GM18951 (cell line): ENCODE measurements around the gene RNF144A.

Source experiments
- POLR2A ChIP-seq: IDR thresholded peaks from 4 replicates; pipeline ENCODE4 v1.6.1; 2011; ENCODE audit warnings: mild to moderate bottlenecking; ENCODE audit not compliant: insufficient read length, insufficient read depth; ENCODE audit errors: extremely low read depth
- in situ Hi-C: fragments of 300-500 bp; cut with MboI; formaldehyde crosslinking; loops from one replicate; pipeline ENCODE4 v1.12.0; 2022; ENCODE audit warnings: low sequenced_read_pairs, mixed read lengths, inconsistent platforms; ENCODE audit not compliant: unreplicated experiment

Gene RNF144A

DNA sequence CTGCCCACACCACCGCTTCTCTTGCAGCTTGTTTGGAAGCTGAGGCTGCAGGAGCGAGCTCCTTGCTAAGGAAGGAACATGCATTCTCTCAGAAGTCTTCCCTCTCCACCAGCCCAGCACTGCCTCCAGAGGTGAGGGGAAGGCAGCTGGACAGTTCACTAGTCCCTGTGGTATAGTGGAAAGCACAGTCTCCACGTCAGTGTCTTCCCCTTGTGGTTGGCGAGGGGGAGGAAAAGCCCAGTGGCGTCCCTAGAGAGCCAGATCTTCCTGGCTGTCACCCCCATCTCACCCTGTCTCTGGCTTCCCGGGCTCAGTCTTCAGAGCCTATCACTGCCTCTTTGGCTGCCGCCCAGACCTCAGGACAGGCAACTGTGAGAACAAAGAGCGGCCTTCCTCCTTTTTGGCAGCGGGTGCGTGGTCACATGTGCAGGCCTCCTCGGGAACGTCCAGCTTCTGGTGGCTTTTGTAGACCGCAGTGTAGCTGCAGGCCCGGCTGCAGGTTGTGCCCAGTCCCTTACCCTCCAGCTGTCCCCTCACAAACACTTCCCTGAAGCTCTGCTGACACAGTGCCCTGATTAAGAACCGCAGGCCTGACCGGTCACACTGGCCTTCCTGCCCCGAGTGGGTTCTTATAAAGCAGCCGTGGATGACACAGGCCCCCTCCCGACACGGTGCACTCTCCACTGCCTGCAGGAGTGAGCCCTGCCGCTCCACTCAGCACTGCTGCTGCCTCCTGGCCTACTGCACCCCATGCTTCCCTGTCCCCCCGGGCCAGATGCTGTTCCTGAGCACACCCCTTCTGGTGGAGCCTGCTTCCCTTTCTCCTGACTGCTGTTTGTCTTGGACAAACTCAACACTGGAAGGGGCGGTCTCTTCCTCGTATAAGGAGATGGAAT, 90.9 kb downstream of the RNF144A start:
- in situ Hi-C loops: no loop called here

DNA sequence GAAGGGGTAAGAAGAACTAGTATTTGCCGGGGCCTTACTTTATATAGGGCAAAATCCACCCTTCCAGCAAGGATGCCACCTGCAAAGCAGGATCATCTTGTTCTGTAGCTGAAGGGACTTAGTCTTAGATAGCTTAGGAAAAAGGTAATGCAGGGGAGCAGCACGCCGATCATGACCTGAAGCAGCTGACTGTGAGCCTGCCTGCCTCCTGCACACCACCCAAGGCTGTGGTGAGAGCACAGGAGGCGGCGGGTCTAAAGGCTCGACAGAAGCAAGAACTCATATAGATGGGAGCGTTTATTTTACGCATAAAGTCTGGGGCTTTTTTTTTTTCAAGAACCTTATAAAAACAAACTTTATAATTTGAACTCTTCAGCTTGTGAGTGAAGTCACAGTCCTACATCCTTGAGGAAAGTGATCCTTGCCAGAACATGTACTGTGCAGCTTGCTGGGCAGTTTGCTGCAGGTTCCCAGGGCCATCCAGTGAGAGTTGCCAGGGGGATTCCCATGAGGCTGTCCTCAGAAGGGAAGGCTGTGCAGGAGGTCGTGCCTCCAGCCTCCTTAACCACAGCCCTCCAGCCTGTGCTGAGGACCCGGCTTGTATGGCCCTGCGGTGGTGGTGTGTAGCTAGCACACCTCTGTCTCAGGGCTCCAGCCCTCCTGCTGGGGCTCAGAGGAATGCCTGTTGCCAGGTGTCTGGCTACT, 92.1 kb downstream of the RNF144A start:
- no peak for TF ChIP-seq POLR2A
- in situ Hi-C loops: no loop called here

More for the DNA sequence above, 90.9 kb downstream of the RNF144A start:
- no peak for TF ChIP-seq POLR2A

DNA sequence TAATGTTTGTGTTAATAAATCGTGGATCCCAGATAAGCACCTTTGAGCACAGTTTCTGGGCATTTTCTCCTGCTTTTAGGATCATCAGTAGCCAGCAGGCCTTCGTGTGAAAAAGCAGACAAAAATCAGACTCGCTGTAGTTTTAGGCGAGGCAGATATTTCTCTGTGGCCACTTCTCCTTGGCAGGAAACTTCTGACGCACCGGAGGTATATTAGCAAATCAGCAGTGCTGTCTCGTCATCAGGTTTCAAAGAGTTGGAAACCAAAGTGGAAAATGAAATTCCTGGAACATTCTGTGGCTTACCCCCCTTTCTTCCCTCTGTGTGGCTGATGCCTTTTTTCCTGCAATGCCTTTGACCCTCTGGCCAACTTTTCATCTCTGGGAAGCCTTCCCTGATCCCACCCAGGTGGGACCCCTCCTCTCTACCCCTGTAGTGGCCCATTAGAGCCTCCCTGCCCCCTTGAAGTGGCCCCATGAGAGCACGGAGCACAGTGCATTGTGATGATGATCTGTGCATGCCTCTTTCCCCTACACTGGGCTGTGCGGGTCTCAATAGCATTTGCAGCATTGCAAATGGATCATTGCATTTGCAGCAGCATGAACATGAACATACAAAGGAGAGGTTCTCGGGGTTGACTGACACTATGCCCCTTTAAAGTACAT, 93.3 kb downstream of the RNF144A start:
- in situ Hi-C loops: no loop called here
- TF ChIP-seq POLR2A: no peak

DNA sequence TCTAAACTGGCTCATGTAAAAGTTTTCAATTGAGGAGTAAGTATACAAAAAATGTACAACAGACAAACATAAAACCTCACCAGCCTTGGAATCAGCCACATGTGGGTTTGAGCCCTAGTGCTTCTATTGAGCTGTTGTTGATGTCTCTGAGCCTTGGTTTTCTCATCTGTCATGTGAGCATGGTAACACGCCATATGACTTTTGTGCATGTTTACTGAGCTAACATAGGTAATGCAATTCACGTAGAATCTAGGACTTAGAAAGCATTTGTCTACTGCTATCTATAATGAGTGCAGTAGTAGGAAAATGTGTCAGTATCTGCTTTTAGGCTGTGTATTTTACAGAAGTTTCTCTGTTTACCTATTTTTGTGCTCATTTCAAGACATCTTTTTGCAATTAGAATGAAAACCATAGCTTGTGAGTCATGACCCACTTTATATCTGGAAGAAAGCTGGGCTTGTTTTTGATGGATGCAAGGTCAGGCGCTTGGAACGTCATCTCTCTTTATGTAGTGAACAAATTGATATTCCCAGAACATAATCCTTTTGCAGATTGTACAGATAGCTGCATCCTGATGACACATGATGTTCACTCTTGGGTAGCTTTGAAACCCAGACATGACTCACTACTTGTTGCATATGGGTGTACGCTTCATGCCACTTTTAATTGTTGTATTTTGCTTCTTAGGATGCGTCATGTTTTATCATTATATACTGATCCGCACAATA, 94.3 kb downstream of the RNF144A start:
- no peak for TF ChIP-seq POLR2A
- in situ Hi-C loops: no loop called here

DNA sequence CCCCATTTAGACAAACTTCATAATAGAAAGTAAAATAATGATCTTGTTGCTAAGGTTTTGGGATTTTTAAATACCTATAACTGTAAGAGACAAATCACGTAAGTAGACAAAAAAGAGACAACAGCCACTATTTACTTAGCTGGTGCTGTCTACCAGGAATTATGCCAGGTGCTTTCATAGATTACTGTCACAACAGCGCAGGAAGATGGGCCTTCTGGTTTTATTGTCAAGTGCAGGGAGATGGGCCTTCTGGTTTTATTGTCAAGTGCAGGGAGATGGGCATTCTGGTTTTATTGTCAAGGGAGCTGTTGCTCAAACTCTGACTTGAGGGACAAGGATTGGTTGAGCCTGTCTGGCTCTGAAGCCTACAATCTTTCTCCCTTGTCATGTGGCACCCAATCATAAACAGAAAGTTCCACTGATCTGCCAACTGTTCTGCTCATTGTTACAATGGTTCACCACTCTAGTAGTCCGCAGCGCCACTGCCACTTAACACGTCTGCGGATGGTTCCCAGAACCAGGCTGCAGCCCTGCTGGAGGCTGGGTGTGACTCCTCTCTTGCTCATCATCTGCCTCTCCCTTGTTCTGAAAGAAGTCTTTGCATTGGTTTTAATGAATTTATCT, 95.0 kb downstream of the RNF144A start:
- in situ Hi-C loops: no loop called here
- TF ChIP-seq POLR2A: no peak

DNA sequence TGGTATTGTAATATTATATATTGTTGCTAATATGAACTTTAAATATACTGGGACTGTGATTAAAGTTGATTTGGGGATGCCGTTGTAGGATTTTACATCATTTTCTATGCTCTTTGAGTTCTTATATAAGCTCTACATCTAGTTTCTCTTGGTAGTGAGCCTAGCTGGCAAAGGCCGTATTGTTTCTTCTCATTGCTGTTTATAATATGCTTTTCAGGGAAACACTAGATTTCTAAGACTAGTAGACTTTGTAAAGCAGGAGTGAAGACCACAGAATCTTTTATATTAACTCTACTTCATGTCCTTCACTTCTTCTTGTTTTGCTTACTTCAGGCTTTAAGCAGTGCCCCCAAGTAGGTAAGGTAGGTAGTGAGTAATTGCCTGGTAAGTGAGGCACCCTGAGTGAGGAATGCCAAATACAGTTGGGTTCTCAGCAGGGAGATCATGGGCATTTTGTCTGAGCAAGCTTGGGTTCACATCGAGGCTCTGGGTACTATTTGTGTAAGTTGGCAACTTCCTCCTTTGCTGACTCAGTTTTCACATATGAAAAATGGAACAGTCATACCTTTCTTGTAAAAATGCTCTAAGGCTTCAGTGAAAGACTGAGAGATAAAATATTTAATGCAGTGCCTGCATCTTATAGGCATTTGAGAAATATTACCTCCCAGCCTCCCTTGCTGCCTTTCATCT, 96.4 kb downstream of the RNF144A start:
- in situ Hi-C loops: no loop called here
- no peak for TF ChIP-seq POLR2A

DNA sequence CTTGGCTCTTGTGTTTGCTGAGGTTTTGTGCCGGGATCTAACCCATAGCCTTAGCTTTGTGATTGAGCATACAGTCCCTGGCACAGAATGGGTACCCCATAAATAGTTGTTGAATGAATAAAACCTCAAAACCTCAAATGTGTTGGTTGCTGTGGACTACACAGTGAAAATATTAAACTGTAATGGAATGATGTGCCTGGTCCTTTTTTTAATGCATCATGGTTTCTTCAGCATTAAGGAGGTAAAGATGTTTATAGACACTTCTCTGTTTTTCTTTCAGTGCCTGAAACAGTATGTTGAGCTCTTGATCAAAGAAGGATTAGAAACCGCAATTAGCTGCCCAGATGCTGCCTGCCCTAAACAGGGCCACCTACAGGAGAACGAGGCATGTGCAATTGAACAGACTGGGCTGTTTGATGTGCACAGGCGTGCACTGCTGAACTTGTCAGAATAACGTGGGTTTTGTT, 97.0 kb downstream of the RNF144A start:
- TF ChIP-seq POLR2A: no peak
- in situ Hi-C loops: no loop called here

DNA sequence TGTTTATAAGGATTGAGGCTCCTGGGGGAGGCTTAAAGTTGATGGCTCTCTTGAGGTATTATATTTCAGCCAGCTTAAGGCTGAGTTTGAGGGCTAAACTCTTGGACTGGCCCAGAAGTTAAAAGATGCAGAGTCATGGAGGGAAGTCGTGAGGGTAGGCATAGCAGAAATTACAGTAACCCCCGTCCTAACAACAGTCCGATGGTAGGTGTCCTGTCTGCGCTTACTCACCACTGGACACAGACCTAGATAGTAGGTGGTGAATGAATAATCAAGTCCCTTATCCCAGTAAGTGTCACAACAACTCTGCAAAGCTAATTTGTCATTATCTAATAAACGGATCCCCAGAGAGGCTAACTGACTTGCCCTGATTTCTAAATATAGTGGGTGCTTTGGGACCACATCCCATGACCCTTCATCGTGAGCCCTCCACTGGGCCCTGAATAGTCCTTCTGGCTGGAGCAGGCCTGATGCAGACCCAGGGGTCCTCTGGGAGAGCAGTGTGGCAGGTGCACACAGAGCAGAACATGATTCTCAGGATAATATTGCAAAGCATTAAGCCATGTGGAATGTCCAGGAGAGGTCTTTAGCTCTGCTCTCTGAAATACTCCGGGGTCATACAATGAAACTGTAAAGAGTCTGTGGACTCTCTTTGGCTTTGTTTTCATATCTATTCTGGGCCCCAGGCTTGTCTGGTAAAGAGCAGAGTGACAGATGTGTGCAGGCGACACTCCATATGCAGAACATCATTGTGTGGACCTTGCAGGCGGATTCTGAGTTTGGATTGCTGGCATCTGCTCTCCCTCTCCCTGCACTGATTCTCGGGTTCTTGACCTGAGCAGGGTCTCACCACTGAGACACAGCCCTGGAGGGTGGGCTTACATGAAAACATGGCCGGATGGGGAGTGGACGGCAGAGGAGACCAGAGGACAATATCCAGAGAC, 98.1 kb downstream of the RNF144A start:
- in situ Hi-C loops: no loop called here
- TF ChIP-seq POLR2A: no peak

DNA sequence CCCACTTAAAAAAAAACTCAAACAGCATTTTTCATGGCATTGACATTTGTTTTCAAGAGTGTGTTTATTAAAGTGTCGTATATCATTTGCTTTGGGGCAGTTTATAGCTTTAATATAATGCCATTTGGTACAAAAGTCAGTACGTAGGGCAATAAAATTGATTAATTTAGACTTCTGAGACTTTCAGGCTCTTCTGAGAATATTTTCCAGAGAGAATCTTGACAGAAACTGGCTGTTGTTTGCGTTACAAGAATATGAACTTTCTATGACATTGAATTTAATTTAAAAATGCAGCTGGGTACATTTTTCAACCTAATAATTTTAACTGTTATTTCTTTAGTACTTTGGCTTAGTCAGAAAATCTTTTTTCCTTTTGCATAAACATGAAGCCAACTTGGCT, 98.9 kb downstream of the RNF144A start:
- in situ Hi-C loops: no loop called here
- TF ChIP-seq POLR2A: no peak

DNA sequence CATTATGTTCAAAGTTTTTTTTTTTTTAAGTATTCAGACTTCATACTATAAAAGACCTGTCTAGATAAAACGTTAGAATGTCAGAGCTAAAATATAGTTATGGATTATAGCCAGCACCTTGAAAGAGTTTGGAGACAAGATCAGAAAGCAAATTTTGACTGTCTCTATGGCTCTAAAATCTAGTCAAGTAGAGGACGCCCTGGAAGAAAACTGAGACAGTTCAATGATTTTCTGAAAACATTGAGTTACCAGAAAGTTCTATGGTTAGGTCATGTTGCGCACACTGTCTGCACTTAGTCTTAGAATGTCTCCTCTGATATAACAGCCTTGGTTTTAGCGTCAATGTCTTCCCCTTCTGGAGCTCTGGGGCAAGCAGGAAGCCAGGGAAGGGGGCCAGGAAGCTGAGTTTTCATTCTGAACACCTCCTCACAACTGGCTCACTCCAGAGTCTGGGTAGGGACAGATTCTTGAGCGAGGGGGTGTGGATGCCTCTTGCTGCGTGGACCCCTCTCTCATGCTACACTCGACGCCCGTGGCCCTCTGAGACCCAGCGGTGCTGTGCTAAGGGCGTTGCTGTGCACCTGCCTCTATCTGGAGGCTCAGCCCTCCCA, 99.5 kb downstream of the RNF144A start:
- TF ChIP-seq POLR2A: no peak
- in situ Hi-C loops: no loop called here
